ENCODE measurements around the gene FBXO8.

The FBXO8 gene

DNA sequence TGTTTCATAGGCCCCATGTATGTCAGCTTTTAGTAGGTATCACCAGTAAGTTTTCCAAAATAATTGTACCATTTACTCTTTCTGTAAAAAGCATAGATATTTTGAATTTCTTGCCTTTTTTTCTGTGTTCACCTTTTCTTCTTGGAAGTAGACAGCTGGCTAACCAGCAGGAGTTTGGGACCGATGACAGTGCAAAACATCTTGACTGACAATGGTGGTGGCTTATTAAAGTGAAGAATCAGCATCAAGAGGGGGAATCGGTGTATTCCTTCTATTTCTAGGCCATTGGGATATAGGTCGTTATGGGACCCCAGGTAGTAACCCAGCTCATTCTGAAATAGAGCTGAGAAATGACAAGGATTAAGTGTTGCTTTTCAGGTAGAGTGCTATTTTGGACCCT, 3.4 kb upstream of the FBXO8 start:
- in situ Hi-C loops (cut with MboI; ENCODE audit: low sequenced_read_pairs, unreplicated experiment), result no loop called here
- TF ChIP-seq, protein P1, sequence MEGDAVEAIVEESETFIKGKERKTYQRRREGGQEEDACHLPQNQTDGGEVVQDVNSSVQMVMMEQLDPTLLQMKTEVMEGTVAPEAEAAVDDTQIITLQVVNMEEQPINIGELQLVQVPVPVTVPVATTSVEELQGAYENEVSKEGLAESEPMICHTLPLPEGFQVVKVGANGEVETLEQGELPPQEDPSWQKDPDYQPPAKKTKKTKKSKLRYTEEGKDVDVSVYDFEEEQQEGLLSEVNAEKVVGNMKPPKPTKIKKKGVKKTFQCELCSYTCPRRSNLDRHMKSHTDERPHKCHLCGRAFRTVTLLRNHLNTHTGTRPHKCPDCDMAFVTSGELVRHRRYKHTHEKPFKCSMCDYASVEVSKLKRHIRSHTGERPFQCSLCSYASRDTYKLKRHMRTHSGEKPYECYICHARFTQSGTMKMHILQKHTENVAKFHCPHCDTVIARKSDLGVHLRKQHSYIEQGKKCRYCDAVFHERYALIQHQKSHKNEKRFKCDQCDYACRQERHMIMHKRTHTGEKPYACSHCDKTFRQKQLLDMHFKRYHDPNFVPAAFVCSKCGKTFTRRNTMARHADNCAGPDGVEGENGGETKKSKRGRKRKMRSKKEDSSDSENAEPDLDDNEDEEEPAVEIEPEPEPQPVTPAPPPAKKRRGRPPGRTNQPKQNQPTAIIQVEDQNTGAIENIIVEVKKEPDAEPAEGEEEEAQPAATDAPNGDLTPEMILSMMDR (IDR thresholded peaks at IDR 0.05; ENCODE audit: borderline replicate concordance, control extremely low read depth, extremely low read depth, insufficient read depth, missing control alignments), result no peak

DNA sequence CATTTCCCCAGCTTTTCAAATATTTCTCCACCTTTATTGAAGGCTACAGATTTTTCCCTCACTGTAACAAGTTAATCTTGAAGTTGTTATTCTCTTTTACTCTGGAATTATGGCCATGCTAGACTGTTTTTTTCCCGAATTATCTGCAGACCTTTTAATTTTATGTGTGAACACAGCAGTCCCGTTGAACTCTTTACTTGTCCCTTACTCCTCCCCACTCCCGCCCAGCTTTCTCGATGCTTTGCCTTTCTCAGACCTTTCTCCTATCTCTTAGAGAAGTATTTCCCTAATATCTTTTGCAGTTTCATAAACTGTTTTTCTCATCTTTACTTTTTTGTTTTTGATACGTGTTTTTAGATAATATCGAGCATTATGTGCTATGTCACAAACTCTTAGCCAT, 1.0 kb upstream of the FBXO8 start:
- TF ChIP-seq, protein P1 (IDR thresholded peaks at IDR 0.05; ENCODE audit: borderline replicate concordance, control extremely low read depth, extremely low read depth, insufficient read depth, missing control alignments), result no peak
- DNase-seq (ENCODE audit: low spot score), result no peak
- in situ Hi-C loops (cut with MboI; ENCODE audit: low sequenced_read_pairs, unreplicated experiment), result no loop called here

More for the DNA sequence above, 3.4 kb upstream of the FBXO8 start:
- no peak for DNase-seq (ENCODE audit: low spot score)

DNA sequence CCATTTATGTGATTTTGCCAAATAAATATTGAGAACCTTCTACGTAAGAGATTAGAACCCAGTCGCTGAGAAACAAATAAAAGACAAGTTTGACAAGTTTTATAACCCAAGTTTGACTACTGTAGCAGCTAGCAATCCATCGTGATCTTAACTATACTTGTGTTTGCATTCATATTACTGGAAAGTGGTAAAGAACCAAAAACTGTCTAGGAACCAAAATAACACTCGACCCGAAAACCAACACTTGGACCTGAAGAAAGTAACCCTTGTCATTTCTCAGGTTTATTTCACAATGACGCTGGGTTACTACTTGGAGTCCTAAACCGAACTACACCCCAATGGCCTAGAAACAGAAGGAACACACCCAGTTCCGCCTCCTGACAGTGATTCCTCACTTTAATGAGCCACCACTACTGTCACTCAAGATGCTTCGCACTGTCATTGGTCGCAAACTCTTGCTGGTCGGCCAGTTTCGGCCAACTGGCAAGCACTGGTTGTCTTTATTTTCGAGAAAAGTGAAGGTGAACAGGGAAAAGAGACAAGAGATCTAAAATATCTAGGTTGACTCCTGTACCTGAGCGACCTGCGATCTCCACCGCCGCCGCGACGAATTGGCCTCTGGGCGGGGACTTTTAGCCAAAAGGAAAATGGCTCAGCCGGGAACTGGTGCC, 496 bp downstream of the FBXO8 start:
- peak; percentile 87 for DNase-seq (ENCODE audit: low spot score)
- TF ChIP-seq, protein P1 (IDR thresholded peaks at IDR 0.05; ENCODE audit: borderline replicate concordance, control extremely low read depth, extremely low read depth, insufficient read depth, missing control alignments), result no peak
- in situ Hi-C loops (cut with MboI; ENCODE audit: low sequenced_read_pairs, unreplicated experiment), result no loop called here

DNA sequence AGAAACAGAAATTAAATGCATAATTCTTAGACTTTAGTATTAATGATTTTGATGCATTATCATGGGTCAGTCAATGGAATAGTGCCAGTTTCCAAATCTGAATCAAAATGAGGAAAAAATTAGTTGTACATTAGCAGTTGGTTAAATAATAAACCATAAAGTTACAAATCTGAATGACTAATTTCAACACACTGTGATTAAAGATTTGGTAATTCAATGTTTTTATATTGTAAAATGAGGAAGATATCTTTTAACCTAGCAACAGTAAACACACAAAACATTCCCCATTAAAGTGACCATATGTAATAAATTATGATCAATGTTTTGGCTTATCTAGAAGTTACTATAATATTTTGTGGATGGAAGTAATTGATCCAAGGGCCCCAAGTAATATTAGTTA, 1.6 kb downstream of the FBXO8 start:
- TF ChIP-seq, protein P1 (IDR thresholded peaks at IDR 0.05; ENCODE audit: borderline replicate concordance, control extremely low read depth, extremely low read depth, insufficient read depth, missing control alignments), result no peak
- no peak for DNase-seq (ENCODE audit: low spot score)

DNA sequence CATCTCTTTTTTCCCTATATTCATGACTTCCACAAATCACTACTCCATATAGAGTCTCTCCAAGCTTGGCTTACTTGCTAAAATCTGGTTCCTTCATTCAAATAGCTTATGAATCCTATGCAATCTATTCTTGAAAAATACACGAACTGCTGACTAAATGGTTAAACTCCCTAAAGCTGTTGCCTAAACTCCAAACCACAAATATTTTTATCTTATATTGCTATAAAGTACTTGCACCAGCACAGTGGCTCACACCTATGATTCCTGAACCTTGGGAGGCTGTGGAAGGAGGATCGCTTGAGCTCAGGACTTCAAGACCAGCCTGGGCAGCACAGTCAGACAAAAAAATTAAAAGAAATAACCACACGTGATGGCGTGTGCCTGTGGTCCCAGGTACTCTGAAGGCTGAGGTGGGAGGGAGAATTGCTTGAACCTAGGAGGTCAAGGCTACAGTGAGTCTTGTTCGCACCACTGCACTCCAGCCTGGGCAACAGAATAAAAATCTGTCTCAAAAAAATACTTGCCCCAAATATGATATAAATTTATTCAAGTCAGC, 2.2 kb downstream of the FBXO8 start:
- in situ Hi-C loops (cut with MboI; ENCODE audit: low sequenced_read_pairs, unreplicated experiment), result no loop called here
- DNase-seq (ENCODE audit: low spot score), result no peak
- TF ChIP-seq, protein P1 (IDR thresholded peaks at IDR 0.05; ENCODE audit: borderline replicate concordance, control extremely low read depth, extremely low read depth, insufficient read depth, missing control alignments), result no peak

More for the DNA sequence above, 1.6 kb downstream of the FBXO8 start:
- in situ Hi-C loops (cut with MboI; ENCODE audit: low sequenced_read_pairs, unreplicated experiment), result no loop called here

DNA sequence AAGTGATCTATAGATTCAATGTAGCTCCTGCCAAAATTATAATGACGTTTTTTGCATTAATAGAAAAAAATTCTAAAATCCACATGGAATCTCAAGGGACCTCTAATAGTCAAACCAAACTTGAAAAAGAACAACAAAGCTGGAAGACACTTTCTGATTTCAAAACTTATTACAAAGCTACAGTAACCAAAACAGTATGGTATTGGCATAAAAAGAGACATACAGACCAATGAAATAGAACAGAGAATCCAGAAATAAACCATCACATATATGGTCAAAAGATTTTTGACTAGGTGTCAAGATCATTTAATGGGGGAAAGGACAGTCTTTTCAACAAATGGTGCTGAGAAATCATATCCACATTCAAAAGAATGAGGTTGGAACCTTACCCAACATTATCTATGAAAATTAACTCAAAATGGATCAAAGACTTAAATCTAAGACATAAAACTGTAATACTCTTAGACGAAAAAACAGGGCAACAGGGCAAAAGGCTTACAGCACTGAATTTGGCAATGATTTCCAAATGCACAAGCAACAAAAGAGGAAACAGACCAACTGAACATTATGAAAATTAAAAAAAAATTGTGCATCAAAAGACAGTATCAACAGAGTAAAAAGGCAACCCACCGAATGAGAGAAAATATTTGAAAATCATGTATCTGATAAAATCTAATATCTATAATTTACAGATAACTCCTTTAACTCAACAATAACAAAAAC, 3.9 kb downstream of the FBXO8 start:
- in situ Hi-C loops (cut with MboI; ENCODE audit: low sequenced_read_pairs, unreplicated experiment), result no loop called here
- TF ChIP-seq, protein P1 (IDR thresholded peaks at IDR 0.05; ENCODE audit: borderline replicate concordance, control extremely low read depth, extremely low read depth, insufficient read depth, missing control alignments), result no peak

More for the DNA sequence above, 3.9 kb downstream of the FBXO8 start:
- DNase-seq (ENCODE audit: low spot score), result no peak
